HFF-Myc (cell line): ENCODE data around the gene RPA1.

Experiments
- DNase-seq: peaks from one replicate; pipeline ENCODE4 v3.0.0-alpha.2; 2011; ENCODE audit warnings: low read depth; ENCODE audit errors: extremely low read depth
- H3K4me3 ChIP-seq: replicated peaks from 2 replicates; pipeline ENCODE4 v1.5.1; 2011; ENCODE audit warnings: low read depth, mild to moderate bottlenecking, control low read depth, low read length
- TF ChIP-seq, protein P1 (sequence below): IDR thresholded peaks from 2 replicates; pipeline ENCODE4 v1.5.1; 2012; ENCODE audit warnings: mild to moderate bottlenecking, low read depth, low read length, control low read depth; ENCODE audit errors: missing control alignments

Gene RPA1

GRCh38 chr17:1872254-1872653 lies 42.4 kb downstream of the RPA1 start:
- no peak for DNase-seq
- H3K4me3 ChIP-seq: no peak overlapping the region
- TF ChIP-seq, protein P1, sequence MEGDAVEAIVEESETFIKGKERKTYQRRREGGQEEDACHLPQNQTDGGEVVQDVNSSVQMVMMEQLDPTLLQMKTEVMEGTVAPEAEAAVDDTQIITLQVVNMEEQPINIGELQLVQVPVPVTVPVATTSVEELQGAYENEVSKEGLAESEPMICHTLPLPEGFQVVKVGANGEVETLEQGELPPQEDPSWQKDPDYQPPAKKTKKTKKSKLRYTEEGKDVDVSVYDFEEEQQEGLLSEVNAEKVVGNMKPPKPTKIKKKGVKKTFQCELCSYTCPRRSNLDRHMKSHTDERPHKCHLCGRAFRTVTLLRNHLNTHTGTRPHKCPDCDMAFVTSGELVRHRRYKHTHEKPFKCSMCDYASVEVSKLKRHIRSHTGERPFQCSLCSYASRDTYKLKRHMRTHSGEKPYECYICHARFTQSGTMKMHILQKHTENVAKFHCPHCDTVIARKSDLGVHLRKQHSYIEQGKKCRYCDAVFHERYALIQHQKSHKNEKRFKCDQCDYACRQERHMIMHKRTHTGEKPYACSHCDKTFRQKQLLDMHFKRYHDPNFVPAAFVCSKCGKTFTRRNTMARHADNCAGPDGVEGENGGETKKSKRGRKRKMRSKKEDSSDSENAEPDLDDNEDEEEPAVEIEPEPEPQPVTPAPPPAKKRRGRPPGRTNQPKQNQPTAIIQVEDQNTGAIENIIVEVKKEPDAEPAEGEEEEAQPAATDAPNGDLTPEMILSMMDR: no peak

GRCh38 chr17:1872976-1873375 lies 43.2 kb downstream of the RPA1 start:
- DNase-seq: no peak
- TF ChIP-seq, protein P1: no peak
- H3K4me3 ChIP-seq: no peak overlapping the region

DNA sequence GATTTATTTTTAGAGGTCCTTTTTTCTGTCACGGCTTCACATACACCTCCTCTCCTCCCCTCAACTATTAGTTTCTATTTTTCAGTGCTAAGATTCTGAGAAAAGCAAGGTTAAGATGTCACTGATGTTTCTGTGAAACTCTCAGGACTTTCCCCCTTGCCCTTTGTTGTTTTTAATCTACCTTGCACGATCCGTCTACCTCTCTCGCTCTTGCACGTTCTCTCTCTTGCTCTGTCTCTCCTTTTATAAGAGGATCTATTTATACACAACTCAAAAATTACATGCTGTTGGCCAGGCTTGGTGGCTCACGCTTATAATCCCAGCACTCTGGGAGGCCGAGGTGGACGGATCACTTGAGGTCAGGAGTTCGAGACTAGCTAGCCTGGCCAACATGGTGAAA lies 43.6 kb downstream of the RPA1 start:
- TF ChIP-seq, protein P1: no peak
- no peak for DNase-seq
- H3K4me3 ChIP-seq: no peak overlapping the region

DNA sequence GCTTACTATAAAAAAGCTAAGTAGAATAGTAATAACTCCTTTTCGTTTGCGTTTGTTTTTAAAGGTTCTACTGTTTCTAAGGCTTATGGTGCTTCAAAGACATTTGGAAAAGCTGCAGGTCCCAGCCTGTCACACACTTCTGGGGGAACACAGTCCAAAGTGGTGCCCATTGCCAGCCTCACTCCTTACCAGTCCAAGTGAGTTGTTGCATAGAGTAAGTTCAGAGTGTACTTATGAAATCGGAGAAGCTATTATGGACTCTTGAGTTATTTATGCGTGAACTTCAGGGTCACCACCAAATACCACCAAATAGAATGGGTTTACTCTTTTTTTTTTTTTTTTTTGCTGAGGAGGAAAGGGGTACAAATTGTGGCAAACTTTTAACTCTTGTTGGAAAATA lies 45.8 kb downstream of the RPA1 start:
- DNase-seq: no peak
- no peak overlapping the region for H3K4me3 ChIP-seq

GRCh38 chr17:1878419-1879121 lies 48.8 kb downstream of the RPA1 start:
- TF ChIP-seq, protein P1: no peak

More for the DNA sequence above, 45.8 kb downstream of the RPA1 start:
- TF ChIP-seq, protein P1: no peak

GRCh38 chr17:1880851-1881630 lies 51.2 kb downstream of the RPA1 start:
- TF ChIP-seq, protein P1: no peak
- DNase-seq: no peak
- no peak overlapping the region for H3K4me3 ChIP-seq

More at GRCh38 chr17:1878419-1879121, 48.8 kb downstream of the RPA1 start:
- no peak for DNase-seq
- no peak overlapping the region for H3K4me3 ChIP-seq
